ENCODE data around the gene CFAP46.
"Not testable (repeated sequence)": the region's sequence is repeated elsewhere in the genome, so short reads cannot be mapped to it uniquely, and the experiment has no call there.

The CFAP46 gene

DNA sequence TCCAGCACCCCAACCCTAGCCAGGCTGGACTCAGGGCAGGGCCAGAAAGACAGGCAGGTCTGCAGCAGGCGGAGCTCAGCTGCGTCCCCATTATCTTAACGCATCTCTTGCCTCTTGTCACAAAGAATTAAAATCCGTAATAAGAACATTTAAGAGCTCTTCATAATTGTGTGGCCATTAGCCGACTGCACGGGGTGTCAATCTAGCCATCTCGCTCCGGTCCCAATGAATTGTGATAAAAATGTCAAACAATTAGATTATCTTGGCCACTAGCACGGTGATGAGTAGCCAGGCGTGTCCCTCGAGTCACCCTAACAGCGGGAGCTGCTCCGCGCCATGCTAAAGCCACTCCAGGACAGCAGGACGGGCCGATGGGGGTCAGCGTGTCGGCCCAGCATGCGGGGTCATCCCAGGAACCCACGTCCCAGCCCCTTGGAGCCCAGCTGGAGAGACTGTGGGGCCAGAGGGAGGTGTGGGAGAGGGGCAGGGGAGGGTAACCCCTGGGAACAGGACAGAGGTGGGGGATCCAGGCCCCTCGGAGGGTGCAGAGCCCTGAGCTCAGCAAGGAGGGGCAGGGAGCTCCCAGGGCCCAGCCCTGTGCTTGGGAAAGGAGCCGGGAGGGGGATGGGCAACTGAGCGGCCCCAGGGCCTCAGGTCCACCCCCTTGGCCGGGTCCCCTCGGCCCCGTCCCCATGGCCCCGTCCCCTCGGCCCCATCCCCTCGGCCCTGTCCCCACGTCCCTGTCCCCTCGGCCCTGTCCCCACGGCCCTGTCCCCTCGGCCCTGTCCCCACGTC is 138.8 kb downstream of the CFAP46 start:
- no peak for DNase-seq

GRCh38 chr10:132802694-132803320 is 139.6 kb downstream of the CFAP46 start:
- no peak for DNase-seq

- DNase-seq: no peak
These were observed 140.3 kb downstream of the CFAP46 start for GRCh38 chr10:132802048-132802447.

- no peak for DNase-seq
These were observed 142.5 kb downstream of the CFAP46 start for GRCh38 chr10:132799865-132800264.

- DNase-seq: no peak
These were observed 143.5 kb downstream of the CFAP46 start for GRCh38 chr10:132798876-132799275.

DNA sequence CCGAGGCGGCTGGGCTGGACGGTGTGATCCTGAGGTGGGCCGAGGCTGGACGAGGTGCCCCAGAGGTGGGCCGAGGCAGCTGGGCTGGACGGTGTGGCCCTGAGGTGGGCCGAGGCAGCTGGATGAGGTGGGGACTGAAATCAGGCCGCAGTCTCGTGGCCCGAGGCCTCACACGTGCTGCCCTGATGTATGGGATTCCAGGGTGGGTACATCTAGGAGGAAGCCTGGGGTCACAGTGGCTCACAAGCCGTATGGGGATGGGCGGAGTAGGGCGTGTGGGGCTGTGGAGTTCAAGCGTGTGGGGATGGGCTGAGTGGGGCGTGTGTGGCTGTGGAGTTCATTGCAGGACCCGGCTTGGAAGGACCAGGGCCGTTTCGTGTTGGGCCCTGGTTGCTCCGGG is 144.0 kb downstream of the CFAP46 start:
- DNase-seq: no peak

DNA sequence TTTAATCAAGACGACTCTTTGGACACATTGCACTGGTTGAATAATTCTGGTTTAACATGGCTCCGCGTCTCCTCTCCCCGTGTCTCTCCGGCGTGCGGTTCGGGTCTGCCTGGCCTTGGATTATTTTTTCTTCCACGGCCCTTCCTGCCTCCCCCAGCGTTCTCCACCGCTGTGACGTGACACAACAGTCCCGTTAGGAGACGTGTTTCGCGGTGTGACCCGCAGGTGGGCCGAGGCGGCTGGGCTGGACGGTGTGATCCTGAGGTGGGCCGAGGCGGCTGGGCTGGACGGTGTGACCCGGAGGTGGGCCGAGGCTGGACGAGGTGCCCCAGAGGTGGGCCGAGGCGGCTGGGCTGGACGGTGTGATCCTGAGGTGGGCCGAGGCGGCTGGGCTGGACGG is 144.4 kb downstream of the CFAP46 start:
- DNase-seq: not testable (repeated sequence)

DNA sequence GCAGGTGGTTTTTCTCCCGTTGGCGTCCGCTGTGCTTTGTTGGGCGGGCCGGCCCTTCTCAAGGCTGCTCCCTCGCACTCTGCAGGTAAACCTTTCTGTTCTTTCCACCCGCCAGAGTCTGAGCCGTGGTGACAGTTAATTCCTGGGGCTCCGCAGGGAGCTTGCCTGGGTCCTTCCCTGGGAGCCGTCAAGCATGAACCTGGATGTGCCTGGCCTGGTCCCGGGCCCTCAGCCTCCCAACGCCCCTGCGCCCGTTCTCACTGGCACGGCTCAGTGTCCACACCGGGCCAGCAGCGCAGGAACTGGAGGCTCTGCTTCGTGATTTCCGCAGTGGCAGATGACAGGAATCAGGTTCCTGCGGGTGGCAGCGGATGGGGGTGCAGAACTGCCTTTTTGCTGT is 145.5 kb downstream of the CFAP46 start:
- no peak for DNase-seq

- no peak for DNase-seq
These were observed 148.2 kb downstream of the CFAP46 start for GRCh38 chr10:132793871-132794849.

- DNase-seq: no peak
These were observed 149.2 kb downstream of the CFAP46 start for GRCh38 chr10:132793213-132793612.

DNA sequence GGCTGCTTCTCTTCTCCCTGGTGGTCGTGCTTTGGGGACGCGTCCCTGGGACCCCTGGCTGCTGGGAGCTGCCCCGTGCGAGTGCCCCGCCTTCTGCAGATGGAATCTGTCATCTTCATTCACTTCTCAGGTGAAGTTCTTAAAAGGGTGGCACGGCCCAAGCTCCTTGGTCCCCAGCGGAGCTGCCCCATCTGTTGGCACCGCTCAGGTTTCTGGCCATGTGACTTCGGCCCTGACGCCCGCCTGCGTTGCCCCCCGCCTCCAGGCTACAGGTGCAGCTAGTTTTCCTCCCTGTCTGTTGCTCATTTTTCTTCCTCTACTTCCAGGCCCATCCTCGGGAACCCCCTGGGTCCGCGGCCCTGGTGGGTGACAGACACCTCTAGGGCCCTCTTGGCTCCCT is 149.6 kb downstream of the CFAP46 start:
- no peak for DNase-seq

DNA sequence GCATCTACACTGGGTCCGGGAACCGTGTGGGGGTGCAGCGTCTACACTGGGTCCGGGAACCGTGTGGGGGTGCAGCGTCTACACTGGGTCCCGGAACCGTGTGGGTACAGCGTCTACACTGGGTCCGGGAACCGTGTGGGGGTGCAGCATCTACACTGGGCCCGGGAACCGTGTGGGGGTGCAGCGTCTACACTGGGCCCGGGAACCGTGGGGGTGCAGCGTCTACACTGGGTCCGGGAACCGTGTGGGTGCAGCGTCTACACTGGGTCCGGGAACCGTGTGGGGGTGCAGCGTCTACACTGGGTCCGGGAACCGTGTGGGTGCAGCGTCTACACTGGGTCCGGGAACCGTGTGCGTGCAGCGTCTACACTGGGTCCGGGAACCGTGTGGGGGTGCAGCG is 150.3 kb downstream of the CFAP46 start:
- not testable (repeated sequence) for DNase-seq

DNA sequence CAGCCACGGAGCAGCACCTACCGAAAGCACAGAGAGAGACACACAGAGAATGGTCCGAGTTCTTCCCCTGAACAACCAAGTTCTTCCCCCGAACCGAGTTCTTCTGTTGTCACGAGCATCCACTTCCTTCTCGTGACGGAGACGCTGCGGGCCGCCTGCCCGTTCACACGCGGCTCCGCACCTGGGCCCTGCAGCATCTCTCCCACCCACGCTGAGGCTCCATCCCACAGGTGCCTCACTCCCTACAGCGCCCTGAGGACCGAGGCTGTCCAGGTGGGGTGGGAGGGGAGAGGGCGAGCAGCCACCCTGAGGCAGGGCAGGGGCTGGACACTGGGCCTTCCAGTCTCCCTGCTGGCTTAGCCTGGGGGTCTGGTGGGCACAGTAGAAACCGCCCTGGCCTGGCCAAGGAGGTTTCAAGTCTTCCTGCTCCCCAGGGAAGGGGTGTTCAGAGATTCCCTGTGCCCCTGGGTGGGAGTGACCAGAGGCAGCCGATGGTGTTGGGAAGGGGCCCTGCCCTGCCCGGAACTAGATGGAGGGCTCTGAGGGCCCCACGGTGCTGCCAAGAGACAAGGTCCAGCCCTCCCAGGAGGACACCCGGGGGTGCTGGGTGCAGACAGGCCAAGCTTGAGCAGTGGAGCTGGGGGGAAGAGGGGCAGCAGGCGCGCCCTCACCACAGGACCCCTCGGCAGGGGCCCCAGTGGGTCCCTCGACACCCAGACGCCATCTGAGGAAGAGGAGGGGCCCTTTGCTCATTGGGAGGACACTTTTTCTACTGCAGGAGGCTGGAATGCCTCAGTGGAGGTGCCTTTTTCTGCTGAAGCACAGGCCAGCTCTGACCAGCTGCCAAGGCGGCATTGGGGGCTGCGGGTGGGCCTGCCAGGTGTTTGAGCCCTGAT is 151.2 kb downstream of the CFAP46 start:
- no peak for DNase-seq

GRCh38 chr10:132790470-132790869 is 151.9 kb downstream of the CFAP46 start:
- no peak for DNase-seq

- no peak for DNase-seq
These were observed 152.7 kb downstream of the CFAP46 start for GRCh38 chr10:132789659-132790148.

DNA sequence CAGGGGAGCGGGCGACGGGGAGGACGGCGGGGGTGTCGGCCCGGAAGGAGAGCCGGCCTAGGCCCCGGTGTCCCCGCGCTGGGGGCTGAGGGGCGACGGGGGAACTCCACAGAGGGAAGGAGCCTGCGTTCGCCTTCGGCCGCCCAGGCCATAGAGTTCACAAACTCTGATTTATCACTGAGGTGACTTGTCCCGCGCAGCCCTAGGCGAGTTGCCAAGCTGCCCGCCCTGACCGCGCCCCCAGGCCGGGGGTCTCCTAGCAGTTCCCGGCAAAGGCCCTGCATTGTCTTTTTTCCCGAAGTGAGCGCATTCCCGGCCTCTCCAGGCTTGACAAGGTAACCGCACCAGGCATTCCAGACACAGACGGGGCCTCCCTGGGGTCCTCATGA is 153.5 kb downstream of the CFAP46 start:
- DNase-seq: no peak

- no peak for DNase-seq
These were observed 154.1 kb downstream of the CFAP46 start for GRCh38 chr10:132788180-132788830.

- no peak for DNase-seq
These were observed 154.7 kb downstream of the CFAP46 start for GRCh38 chr10:132787495-132788179.

- no peak for DNase-seq
These were observed 155.4 kb downstream of the CFAP46 start for GRCh38 chr10:132786884-132787494.

GRCh38 chr10:132786476-132786883 is 155.9 kb downstream of the CFAP46 start:
- no peak for DNase-seq

Data from NCI-H187 (cell line).